Stimulated activated CD4-positive, alpha-beta T cell treated with anti-CD3 and anti-CD28 coated beads, Interleukin-12 subunit alpha, Interleukin-12 subunit beta, amount 100 ng/mL, for 48 hours (primary cell): ENCODE measurements around the gene STAU1.
A peak's percentile ranks its signal among the peaks of the same experiment; 100 is the strongest.
"Not testable (repeated sequence)": the region's sequence is repeated elsewhere in the genome, so short reads cannot be mapped to it uniquely, and the experiment has no call there.

Experiments used
- DNase-seq, 3 donors: peaks; one replicate each; pipeline ENCODE4 v3.0.0-alpha.2; 2020; ENCODE audit warnings: low read depth in 2 of 3, low spot score in 1 of 3

Gene STAU1

GRCh38 chr20:49187851-49188641 lies at the start of gene STAU1:
Gene STAU1 (minus strand): TSS chr20:49188334. CDS start chr20:49166201, 22,133 bp downstream.
- DNase-seq = peak; percentile 84 to 93 (median 91)

GRCh38 chr20:49237531-49237930 lies 49.4 kb upstream of the STAU1 start:
- DNase-seq = no peak

DNA sequence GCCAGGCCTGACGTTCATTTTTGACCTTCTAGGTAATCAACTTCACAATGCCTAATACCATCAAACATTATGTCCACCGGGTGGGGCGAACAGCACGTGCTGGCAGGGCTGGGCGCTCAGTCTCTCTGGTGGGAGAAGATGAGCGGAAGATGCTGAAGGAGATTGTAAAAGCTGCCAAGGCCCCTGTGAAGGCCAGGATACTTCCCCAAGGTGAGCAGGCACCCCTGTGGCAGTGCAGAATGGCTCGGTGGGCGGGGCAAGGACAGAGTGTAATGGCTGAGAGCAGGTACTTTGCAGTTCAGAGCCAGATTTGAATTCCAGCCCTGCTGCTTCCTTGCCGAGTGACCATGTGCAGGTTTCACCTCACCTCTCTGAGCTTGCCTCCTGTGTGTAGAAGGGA lies 48.2 kb upstream of the STAU1 start:
- DNase-seq = no peak

- no peak for DNase-seq
These were observed 46.7 kb upstream of the STAU1 start for GRCh38 chr20:49234831-49235230.

DNA sequence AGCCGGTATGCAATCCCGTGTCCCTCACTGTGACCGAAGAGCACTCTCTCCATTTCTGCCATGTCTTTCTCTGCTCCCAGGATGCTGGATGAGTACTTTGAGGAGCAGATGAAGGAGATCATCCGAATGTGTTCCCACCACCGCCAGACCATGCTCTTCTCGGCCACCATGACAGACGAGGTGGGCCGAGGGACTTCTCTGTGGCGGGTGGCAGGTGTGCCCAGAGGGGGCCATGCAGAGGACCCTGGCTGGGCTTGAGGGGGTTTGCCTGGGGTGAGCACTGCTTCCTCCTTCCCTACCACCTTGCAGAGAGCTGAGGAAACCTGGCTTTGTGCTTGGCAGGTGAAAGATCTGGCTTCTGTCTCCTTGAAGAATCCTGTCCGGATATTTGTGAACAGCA lies 45.1 kb upstream of the STAU1 start:
- no peak for DNase-seq

GRCh38 chr20:49231471-49231870 lies 43.3 kb upstream of the STAU1 start:
- no peak for DNase-seq

- no peak for DNase-seq
These were observed 42.5 kb upstream of the STAU1 start for GRCh38 chr20:49230561-49231133.

GRCh38 chr20:49230021-49230420 lies 41.9 kb upstream of the STAU1 start:
- DNase-seq = no peak

GRCh38 chr20:49229381-49229780 lies 41.2 kb upstream of the STAU1 start:
- DNase-seq = no peak

- DNase-seq = no peak
These were observed 40.5 kb upstream of the STAU1 start for GRCh38 chr20:49228676-49229075.

DNA sequence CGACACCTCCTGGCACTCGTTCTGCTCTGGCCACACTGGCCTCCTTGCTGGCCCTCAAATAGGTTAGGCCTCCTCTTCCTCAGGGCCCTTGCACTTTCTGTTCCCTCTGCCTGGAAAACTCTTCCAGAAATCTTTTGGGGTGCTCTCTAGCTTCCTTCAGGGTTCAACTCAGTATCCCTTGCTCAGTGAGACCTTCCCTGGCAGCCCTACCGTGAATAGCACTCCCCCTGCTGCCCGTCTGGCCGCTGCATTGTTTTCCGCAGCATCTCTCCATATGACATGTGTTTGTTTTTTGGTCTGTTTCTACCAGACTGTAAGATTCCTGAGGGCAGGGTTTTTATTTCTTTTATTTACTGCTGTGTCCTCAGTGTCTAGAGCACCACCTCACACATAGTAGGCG lies 37.8 kb upstream of the STAU1 start:
- DNase-seq = no peak

DNA sequence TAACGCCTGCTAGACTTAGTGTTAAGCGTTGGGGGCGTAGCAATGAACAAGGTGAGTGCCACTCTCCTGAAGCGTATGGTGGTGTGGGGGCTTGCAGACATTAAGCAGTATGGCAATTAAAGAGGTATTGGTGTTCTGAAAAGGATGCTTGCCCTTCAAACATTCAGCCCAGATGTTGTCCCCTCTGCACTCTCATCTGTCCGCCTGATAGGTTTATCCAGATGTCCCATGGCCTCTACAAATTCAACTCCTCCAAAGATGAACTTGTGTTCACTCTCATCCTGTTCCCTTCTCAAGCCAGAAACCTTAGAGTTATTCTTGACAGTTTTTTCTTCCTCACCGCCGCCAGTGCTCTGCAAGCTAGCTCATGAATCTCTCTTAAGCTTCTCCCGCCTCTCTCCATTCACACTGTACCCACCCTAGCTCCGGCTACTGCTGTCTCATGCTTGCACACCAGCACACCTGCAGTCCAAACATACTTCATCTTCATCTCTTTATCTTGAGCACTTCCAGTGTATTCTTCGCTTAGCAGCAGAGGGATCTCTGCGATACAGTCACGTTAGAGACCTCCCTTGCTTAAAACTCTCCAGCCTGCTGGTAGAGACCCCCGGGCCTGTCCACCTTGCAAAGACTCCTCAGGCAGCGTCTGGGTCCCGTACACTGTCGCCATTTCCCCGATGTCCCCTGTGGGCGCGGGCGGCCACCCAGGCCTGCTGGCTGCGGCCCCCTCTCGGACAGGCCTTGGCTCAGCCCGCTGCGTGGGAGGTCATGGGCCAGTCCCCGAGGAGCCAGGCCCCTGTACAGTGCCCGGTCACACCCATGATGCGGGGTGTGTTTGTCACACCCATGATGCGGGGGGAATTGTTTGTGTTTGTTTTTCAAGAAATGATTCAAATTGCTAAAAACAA lies 32.0 kb upstream of the STAU1 start:
- no peak for DNase-seq

GRCh38 chr20:49219091-49219923 lies 31.2 kb upstream of the STAU1 start, which contains the start of gene DDX27:
Gene DDX27 (plus strand): TSS chr20:49219416. CDS start chr20:49219449, 33 bp downstream.
- DNase-seq = peak; percentile 93 to 97 (median 96)

DNA sequence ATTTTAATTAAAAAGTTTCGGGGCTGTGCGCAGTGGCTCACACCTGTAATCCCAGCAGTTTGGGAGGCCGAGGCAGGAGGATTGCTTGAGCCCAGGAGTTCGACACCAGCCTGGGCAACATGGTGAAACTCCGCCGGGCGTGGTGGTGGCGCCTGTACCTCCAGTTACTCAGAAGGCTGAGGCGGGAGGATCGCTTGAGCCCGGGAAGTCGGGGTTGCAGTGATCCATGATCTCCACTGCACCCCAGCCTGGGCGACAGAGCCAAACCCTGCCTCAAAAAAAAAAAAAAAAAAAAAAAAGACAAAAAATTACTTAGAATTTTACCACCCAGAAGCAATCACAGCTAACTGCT lies 30.6 kb upstream of the STAU1 start:
- not testable (repeated sequence) for DNase-seq

GRCh38 chr20:49216991-49217578 lies 29.0 kb upstream of the STAU1 start:
- DNase-seq = peak; percentile 91 to 99 (median 95)

DNA sequence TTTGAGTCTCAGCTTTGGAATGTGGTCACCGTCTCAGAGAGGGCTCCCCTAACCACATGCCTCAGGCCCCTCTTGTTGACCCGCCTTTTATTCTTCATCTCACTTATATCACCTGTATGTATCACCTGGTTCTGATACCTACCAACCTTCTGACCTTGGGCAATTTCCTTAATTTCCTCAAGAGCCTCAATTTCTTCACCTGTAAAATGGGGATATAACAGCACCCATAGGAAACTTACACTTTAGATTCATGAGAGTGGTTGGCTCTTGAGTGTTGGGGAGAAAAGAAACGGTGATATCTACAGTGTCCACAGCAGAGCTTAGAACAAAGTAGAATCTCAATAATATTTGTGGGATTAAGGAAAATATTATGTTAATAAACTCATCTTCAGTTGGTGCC lies 27.1 kb upstream of the STAU1 start:
- no peak for DNase-seq

GRCh38 chr20:49214571-49214970 lies 26.4 kb upstream of the STAU1 start:
- DNase-seq = no peak

- DNase-seq = no peak
These were observed 22.6 kb upstream of the STAU1 start for GRCh38 chr20:49210757-49211110.

DNA sequence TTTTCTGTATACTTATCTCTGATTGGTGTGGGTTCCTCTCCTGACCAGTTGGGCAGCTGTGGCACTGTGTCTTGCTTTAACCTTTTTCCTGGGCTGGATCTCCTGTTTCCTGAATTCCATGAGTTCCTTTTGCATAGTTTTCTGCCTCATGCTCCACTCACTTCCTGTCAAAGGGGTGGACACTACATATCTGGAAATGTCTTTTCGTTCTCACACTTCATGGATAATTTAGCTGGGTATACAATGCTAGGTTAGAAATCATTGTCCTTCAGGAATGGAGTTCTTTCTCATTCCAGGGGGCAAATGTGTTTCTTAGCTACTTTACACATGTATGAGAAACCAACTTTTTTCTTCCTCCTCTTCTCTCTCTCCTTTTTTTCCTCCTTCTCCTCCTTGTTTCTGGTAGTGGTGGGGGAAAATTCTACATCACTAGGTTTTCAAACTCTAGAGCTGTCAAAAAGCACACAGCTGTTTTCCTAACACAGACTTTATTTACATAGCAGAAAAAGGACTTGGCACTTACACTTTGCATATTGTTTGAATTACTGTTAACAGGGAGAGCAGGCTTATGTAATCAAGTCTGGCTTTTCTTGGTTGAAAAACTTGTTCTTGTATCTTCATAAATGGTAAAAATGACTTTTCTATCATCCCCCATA lies 22.1 kb upstream of the STAU1 start:
- DNase-seq = no peak

DNA sequence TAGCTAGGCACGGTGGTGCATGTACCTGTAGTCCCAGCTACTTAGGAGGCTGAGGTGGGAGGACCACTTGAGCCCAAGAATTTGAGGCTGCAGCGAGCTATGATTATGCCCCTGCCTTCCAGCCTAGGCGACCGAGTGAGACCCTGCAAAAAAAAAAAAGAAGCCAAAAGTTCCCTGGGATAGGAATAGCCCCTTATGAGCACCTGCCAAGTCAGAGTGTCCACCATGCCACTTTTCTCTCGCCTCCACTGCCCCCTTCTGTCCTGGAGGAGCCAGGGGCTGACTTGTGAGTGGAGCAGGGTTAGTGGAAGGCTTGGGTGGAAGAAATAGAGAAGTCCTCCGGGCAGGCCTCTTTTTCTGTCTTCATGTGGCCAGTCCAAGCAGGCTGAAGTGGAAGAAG lies 18.9 kb upstream of the STAU1 start:
- DNase-seq = no peak
